Measurements from ENCODE around the gene C5orf22. TPM values are rescaled to one million over a fixed set of nuclear protein-coding genes. Genes with fewer than 3 reads are reported as not detected.
"Not testable (repeated sequence)": the region's sequence is repeated elsewhere in the genome, so short reads cannot be mapped to it uniquely, and the experiment has no call there.

The C5orf22 gene
- total RNA-seq, 2 experiments from 2014 or later, result 23.4 to 26.6 TPM

DNA sequence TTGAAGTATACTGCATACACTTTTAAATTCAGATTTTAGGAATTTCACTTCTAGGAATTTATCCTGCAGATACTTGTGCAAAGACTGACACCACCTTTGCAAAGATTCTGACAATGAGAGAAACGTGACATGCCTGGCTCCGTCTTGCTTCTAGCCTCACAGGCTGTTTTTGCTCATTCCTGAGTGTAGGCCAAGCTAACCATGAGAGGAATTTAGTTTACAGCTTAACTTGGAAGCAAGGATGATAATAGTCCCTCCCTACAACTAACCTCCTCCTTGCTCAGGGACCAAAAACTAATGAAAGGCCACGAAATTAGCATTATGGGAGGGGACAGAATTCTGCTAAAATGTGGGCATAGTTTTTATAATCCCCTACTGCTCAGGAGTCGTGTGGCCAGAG is 31.1 kb downstream of the C5orf22 start:
- Mint-ChIP-seq H3K9me3 (ENCODE audit: low read depth) (peaks cover 9% of the 10 kb centered on the region), H3K4me1 (no peaks in the 10 kb centered on the region), H3K27me3 (no peaks in the 10 kb centered on the region), H3K27ac (no peak overlapping the region), H3K4me3 (no peak overlapping the region), H3K36me3 (peaks cover 2% of the 10 kb centered on the region)
- ATAC-seq (no peak), DNase-seq (no peak)
- CTCF ChIA-PET, result no interaction called here

DNA sequence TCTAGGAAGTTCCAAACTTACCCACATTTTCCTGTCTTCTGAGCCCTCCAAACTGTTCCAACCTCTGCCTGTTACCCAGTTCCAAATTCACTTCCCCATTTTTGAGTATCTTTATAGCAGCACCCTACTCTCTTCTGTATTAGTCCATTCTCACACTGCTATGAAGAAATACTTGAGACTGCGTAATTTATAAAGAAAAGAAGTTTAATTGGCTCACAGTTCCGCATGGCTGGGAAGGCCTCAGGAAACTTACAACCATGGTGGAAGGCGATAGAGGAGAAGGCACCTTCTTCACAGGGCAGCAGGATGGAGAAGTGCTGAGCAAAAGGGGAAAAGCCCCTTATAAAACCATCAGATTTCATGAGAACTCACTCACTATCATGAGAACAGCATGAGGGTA is 34.3 kb downstream of the C5orf22 start:
- CTCF ChIA-PET; DNase-seq; H3K4me3 Mint-ChIP-seq; H3K4me1 Mint-ChIP-seq; H3K27ac Mint-ChIP-seq; H3K27me3 Mint-ChIP-seq; ATAC-seq; H3K9me3 Mint-ChIP-seq (ENCODE audit: low read depth); H3K36me3 Mint-ChIP-seq: not testable (repeated sequence)

DNA sequence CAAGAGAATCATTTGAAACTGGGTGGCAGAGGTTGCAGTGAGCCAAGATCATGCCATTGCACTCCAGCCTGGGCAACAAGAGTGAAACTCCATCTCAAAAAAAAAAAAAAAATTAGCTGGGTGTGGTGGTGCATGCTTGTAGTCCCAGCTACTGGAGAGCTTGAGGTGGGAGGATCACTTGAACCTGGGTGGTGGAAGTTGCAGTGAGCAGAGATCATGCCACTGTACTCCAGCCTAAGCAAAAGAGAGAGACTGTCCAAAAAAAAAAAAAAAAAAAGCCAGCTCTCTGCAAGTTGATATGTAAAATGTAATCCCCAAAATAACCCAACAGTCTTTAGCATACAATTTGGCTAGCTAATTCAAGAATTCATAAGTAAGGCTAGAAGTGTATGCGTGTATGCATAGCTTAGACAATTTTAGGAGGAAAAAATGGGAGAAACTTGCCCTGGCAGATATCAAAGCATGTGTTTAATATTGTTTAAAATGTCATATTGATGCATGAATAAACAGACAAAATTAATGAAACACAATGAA is 36.3 kb downstream of the C5orf22 start:
- ATAC-seq, result no peak
- H3K27me3 Mint-ChIP-seq, result no peaks in the 10 kb centered on the region
- CTCF ChIA-PET, result no interaction called here
- H3K36me3 Mint-ChIP-seq, result peaks cover 2% of the 10 kb centered on the region
- H3K9me3 Mint-ChIP-seq (ENCODE audit: low read depth), result peaks cover 9% of the 10 kb centered on the region
- H3K27ac Mint-ChIP-seq, result no peak overlapping the region
- no peak overlapping the region for H3K4me3 Mint-ChIP-seq
- H3K4me1 Mint-ChIP-seq, result no peaks in the 10 kb centered on the region
- DNase-seq, result no peak

DNA sequence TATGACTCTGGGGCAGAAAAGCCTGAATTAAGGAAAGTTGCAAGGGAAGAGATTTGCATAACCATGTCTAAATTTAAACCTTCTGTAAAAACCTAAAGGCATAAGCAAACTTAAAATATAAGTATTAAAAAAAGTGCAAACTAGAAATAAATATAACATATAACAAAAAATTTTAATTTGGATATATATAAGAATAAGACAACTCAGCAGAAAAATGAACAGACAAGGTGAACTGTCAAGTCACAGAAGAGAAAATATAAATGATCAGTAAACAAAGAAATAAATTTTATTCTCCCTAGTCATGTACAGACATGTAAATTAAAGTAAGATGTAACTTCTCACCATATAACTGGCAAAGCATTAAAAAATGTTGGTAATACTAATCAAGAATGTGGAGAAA is 37.0 kb downstream of the C5orf22 start:
- DNase-seq (no peak), ATAC-seq (no peak)
- H3K4me3 Mint-ChIP-seq, result no peak overlapping the region
- CTCF ChIA-PET, result no interaction called here
- peaks cover 9% of the 10 kb centered on the region for H3K9me3 Mint-ChIP-seq (ENCODE audit: low read depth)
- no peaks in the 10 kb centered on the region for H3K4me1 Mint-ChIP-seq
- H3K36me3 Mint-ChIP-seq, result peaks cover 2% of the 10 kb centered on the region
- H3K27ac Mint-ChIP-seq, result no peak overlapping the region
- no peaks in the 10 kb centered on the region for H3K27me3 Mint-ChIP-seq

DNA sequence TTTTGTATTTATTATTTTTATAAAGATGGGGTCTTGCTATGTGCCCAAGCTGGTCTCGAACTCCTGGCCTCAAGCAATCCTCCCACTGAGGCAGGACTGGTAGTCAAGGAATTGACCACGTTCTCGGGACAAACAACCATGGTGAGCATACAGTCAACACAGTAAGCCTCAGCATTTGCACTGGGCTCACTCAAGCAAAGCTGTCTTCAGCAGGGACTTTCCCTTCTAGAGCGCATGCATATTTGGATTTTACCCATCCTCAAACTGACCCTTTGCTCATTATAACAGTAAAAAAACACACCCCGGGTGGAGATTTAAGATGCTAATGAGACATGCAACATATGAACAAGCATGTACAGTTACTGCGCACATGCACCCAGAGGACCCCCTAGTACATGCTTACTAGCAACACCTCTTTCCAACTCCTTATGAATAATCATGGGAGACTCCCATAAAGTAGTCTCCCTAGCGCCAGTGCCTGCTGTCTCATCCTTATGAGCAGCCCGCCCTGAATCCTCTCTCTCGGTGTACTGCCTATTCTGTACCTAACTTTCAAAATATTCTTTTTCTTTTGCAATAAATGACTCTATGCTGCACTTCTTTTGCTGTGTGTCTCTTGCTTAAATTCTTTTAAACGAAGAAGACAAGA is 41.5 kb downstream of the C5orf22 start:
- Mint-ChIP-seq H3K4me3 (no peak overlapping the region), H3K36me3 (no peaks in the 10 kb centered on the region), H3K27me3 (peaks cover 15% of the 10 kb centered on the region), H3K27ac (no peak overlapping the region), H3K4me1 (peaks cover 4% of the 10 kb centered on the region), H3K9me3 (ENCODE audit: low read depth) (no peaks in the 10 kb centered on the region)
- CTCF ChIA-PET, result no interaction called here
- ATAC-seq, result no peak
- no peak for DNase-seq

DNA sequence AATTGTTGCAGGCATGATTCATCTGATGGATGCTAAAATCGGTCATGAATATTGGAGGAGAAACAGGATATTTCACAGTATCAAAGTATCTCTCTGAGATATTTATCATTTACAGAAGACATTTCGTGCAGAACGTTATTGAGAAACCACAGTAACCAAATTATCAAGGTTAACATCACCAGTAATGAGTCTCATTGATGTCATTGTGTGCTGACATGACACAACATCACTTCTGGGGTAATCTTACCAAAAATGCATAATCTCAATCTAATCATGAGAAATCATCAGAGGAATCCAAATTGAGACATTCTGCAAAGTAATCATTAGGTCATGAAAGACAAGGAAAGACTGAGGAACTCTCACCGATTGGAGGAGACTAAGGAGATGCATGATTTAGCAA is 42.7 kb downstream of the C5orf22 start:
- DNase-seq (no peak), ATAC-seq (no peak)
- no peak overlapping the region for H3K4me3 Mint-ChIP-seq
- H3K27me3 Mint-ChIP-seq, result peaks cover 15% of the 10 kb centered on the region
- CTCF ChIA-PET, result no interaction called here
- no peaks in the 10 kb centered on the region for H3K36me3 Mint-ChIP-seq
- peaks cover 4% of the 10 kb centered on the region for H3K4me1 Mint-ChIP-seq
- no peak overlapping the region for H3K27ac Mint-ChIP-seq
- no peaks in the 10 kb centered on the region for H3K9me3 Mint-ChIP-seq (ENCODE audit: low read depth)

DNA sequence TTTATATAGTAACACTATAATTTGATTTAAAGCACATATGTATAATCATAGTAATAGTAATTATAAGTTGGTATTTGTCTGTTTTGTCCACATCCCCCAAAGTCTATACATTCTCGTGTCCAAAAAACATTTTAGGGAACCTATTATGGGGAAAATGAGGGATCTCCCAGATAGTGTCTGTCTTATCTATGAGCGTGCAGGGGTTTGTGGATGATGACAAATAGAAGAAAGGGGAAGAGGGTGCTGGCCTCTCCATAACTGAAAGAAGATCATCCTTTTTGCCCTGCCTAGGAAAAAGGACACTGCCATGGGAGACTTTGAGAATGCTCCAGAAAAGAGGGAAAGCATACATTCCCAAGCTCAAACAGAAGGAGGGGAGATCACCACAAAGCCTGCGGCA is 45.3 kb downstream of the C5orf22 start:
- Mint-ChIP-seq H3K4me1 (peaks cover 4% of the 10 kb centered on the region), H3K4me3 (no peak overlapping the region), H3K36me3 (no peaks in the 10 kb centered on the region), H3K9me3 (ENCODE audit: low read depth) (no peaks in the 10 kb centered on the region), H3K27me3 (peaks cover 20% of the 10 kb centered on the region), H3K27ac (no peak overlapping the region)
- DNase-seq (no peak), ATAC-seq (no peak)
- CTCF ChIA-PET, result no interaction called here

DNA sequence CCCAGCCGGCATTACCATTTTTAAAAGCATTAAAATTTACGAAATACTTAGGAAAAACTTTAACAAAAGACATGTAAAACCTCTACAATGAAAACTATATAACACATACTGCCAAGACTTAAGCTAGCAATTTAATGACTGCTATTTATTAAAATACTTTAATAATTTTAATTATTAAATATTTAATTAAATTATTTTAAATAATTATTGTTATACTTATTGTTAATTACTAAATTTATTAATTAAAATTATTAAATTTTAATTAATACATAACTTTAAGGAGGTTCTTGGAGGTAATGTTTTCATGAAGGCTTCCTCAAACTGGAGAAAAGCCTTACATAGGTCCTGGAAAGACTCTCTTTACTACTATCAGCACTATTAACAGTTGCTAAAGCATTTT is 47.5 kb downstream of the C5orf22 start:
- Mint-ChIP-seq H3K27ac (no peak overlapping the region), H3K27me3 (peaks cover 29% of the 10 kb centered on the region), H3K36me3 (no peaks in the 10 kb centered on the region), H3K4me3 (no peak overlapping the region), H3K9me3 (ENCODE audit: low read depth) (no peaks in the 10 kb centered on the region), H3K4me1 (peaks cover 4% of the 10 kb centered on the region)
- ATAC-seq (no peak), DNase-seq (no peak)
- CTCF ChIA-PET, result no interaction called here

DNA sequence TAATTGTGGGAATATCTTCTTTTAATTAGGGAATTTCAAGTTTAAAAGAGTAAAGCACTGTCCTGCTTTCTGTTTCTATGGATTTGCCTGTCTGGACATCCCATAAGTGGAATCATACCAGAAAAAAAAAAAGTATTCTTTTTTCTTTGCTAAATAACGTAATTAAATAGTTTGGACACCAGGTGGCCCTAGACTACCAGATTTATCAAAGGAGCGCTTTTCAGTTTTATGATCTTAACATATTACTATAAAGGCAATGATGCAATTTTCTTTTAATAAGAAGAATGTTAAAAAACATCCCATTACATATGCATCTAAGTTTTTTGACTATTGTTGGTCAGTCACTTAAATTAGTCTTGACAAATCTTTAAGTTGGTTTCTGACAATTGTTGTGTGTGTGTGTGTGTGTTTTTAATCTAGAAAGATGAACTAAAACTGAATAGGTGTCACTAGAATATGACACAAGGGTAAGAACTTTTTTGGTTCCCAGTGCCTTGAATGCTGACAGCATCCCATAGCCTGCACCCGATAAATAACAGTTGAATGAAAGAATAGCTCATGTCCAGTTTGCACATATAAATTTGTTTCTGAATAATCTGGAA is 49.5 kb downstream of the C5orf22 start:
- H3K4me3 Mint-ChIP-seq, result no peak overlapping the region
- H3K4me1 Mint-ChIP-seq, result no peaks in the 10 kb centered on the region
- ATAC-seq (no peak), DNase-seq (no peak)
- CTCF ChIA-PET, result interaction anchor here (1.5 to 1.7 kb wide), 2 partner anchors 495 to 512 kb away, joined by 5 to 6 read pairs; no protein-coding TSS in a partner anchor
- no peaks in the 10 kb centered on the region for H3K36me3 Mint-ChIP-seq
- H3K9me3 Mint-ChIP-seq (ENCODE audit: low read depth), result no peaks in the 10 kb centered on the region
- peaks cover 34% of the 10 kb centered on the region for H3K27me3 Mint-ChIP-seq
- H3K27ac Mint-ChIP-seq, result no peak overlapping the region

DNA sequence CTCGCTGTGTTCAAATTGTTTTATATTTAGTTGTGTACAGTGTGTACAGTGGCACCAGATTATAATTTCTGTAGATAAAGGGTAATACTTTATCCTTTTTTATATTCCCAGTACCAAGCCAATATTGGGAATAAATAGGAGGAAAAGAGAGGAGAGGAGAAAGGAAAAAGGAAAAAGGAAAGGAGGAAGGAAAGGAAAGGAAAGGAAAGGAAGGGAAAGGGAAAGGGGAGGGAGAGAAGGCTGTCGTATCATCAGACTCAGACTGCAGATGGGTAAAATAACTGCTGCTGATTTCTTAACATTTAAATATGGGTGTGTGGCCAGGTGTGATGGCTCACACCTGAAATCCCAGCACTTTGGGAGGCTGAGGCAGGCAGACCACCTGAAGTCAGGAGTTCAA is 51.0 kb downstream of the C5orf22 start:
- ATAC-seq (no peak), DNase-seq (no peak)
- peaks cover 29% of the 10 kb centered on the region for H3K27me3 Mint-ChIP-seq
- no peaks in the 10 kb centered on the region for H3K36me3 Mint-ChIP-seq
- CTCF ChIA-PET, result interaction anchor here (1.5 to 1.7 kb wide), 2 partner anchors 494 to 510 kb away, joined by 5 to 6 read pairs; no protein-coding TSS in a partner anchor
- no peak overlapping the region for H3K4me3 Mint-ChIP-seq
- no peak overlapping the region for H3K27ac Mint-ChIP-seq
- H3K4me1 Mint-ChIP-seq, result no peaks in the 10 kb centered on the region
- no peaks in the 10 kb centered on the region for H3K9me3 Mint-ChIP-seq (ENCODE audit: low read depth)

DNA sequence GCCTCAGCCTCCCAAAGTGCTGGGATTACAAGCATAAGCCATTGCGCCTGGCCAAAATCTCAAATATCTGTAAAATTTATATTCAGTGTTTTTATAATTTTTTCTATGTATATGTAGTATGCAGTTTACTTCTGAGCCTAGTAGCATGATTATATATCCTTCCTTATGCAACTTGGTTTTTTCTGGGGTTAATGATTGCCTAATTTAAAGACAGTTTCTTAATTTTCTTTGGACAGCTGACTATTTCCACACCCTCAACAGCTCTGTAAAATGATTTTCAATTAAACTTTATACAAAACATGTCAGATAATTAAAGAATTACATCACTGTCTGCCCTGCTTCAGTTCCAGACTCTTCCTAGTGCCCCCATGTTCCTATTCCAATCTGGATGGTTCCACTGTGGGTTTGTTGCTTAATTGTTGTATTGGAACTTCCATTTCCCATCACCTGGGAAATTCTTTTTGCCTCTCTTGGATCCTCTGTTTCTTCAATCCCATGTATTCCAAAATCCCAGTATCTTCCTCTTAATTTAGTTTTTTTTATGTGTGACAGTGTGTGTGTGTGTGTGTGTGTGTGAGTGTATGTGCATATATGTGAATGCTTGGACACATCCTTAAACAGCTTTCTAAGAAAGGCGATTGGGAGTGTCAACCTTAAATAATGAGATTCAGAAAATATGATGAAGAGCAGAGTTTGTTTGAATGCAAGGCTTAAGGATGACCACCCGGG is 53.2 kb downstream of the C5orf22 start:
- no peak overlapping the region for H3K27ac Mint-ChIP-seq
- no peak overlapping the region for H3K4me3 Mint-ChIP-seq
- CTCF ChIA-PET, result no interaction called here
- DNase-seq (no peak), ATAC-seq (no peak)
- no peaks in the 10 kb centered on the region for H3K4me1 Mint-ChIP-seq
- H3K9me3 Mint-ChIP-seq (ENCODE audit: low read depth), result no peaks in the 10 kb centered on the region
- H3K27me3 Mint-ChIP-seq, result peaks cover 32% of the 10 kb centered on the region
- no peaks in the 10 kb centered on the region for H3K36me3 Mint-ChIP-seq

DNA sequence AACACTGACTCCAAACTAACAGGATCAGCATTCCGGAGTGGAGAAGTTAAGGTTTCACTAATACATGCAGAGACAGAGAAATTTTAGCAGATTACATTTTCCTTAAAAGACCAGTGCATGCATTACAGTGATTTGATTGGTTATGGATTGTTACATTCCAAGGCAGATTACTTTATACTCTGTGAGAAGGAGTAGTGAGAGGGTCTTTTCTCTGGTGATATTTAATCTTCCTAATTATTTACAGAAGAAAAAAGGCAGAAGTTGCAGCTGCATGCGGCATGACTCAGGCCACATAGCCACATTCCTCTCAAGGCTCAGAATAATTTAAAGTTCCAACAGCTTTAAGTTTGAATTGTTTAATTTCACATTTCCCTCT is 53.8 kb downstream of the C5orf22 start:
- DNase-seq (no peak), ATAC-seq (no peak)
- H3K27me3 Mint-ChIP-seq, result peaks cover 32% of the 10 kb centered on the region
- no peak overlapping the region for H3K27ac Mint-ChIP-seq
- CTCF ChIA-PET, result no interaction called here
- H3K9me3 Mint-ChIP-seq (ENCODE audit: low read depth), result no peaks in the 10 kb centered on the region
- no peaks in the 10 kb centered on the region for H3K36me3 Mint-ChIP-seq
- H3K4me3 Mint-ChIP-seq, result no peak overlapping the region
- H3K4me1 Mint-ChIP-seq, result no peaks in the 10 kb centered on the region

DNA sequence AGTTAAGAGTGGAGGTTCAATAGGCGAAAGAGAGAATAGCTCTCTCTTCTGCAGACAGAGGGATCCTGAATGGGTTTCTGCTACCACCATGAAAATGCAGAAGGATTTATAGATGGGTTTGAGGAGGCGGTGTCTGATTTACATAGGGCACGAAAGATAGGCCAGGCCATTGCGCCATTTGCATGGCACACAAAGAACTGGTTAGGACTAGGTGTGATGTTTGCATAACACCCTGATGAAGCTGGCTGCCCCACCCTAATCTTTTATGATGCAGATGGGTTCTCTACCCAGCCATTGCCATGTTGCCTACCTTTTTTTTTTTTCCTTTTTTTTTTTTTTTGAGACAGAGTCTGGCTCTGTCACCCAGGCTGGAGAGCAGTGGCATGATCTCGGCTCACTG is 55.4 kb downstream of the C5orf22 start:
- no peak overlapping the region for H3K27ac Mint-ChIP-seq
- CTCF ChIA-PET, result no interaction called here

DNA sequence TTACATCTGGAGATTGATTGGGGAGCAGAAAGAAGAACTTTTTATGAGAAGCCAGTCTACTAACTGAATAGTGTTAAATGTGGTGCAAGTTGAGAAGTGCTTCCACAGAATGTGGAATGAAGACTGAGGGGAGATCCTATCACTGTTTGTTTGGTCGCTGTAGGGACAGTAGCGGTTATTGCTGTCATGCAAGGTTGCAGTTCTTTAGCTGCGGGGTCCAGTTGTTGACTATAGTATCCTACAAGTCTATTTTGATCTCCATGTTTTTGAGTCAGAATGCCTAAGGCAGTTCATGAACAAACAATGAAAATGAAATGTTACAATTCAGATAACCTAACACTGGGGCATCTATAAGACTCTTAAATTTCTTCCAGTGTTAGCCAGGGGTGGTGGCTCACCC is 61.6 kb downstream of the C5orf22 start:
- CTCF ChIA-PET, result no interaction called here
- H3K36me3 Mint-ChIP-seq, result no peaks in the 10 kb centered on the region
- DNase-seq (no peak), ATAC-seq (no peak)
- H3K4me3 Mint-ChIP-seq, result no peak overlapping the region
- H3K27ac Mint-ChIP-seq, result no peak overlapping the region
- H3K27me3 Mint-ChIP-seq, result peaks cover 17% of the 10 kb centered on the region
- H3K4me1 Mint-ChIP-seq, result no peaks in the 10 kb centered on the region
- H3K9me3 Mint-ChIP-seq (ENCODE audit: low read depth), result no peaks in the 10 kb centered on the region

More for the DNA sequence above, 55.4 kb downstream of the C5orf22 start:
- no peak for DNase-seq
- ATAC-seq, result no peak
- H3K27me3 Mint-ChIP-seq, result peaks cover 27% of the 10 kb centered on the region
- no peaks in the 10 kb centered on the region for H3K4me1 Mint-ChIP-seq
- no peaks in the 10 kb centered on the region for H3K36me3 Mint-ChIP-seq
- H3K9me3 Mint-ChIP-seq (ENCODE audit: low read depth), result no peaks in the 10 kb centered on the region
- H3K4me3 Mint-ChIP-seq, result no peak overlapping the region

Data from activated CD8-positive, alpha-beta memory T cell treated with anti-CD3 and anti-CD28 coated beads, Interleukin-2, amount 10 ng/mL, durations not matched to agents 7 days and 5 days (primary cell).